ENCODE measurements around the gene TMEM259. TPM values are rescaled to one million over a fixed set of nuclear protein-coding genes. Genes with fewer than 3 reads are reported as not detected.

TMEM259 gene
- total and polyA plus RNA-seq, 9 of the 15 experiments (the other 6 are each of a cell fraction or from before 2014, with no cell fraction given) = 0.52 to 231 (median 63.6) TPM

- TF ChIP-seq IRF1 (CRISPR knock-in tag; IDR thresholded peaks at IDR 0.05; ENCODE audit: borderline replicate concordance) (no peak), ZNF766 (CRISPR knock-in tag; conservative IDR thresholded peaks at IDR 0.05) (no peak), DLX4 (CRISPR knock-in tag; IDR thresholded peaks at IDR 0.05) (no peak), ZNF785 (CRISPR knock-in tag; IDR thresholded peaks at IDR 0.05) (no peak), ZNF217 (CRISPR knock-in tag; IDR thresholded peaks at IDR 0.05) (no peak), DDX20 (tag; IDR thresholded peaks at IDR 0.05; ENCODE audit: low read depth) (no peak), ZNF644 (tag; IDR thresholded peaks at IDR 0.05; ENCODE audit: low read depth) (no peak), HNRNPK (IDR thresholded peaks at IDR 0.05; ENCODE audit: low read depth, low read length, poor library complexity, severe bottlenecking) (no peak), ZNF408 (CRISPR knock-in tag; IDR thresholded peaks at IDR 0.05; ENCODE audit: low read depth) (no peak), PHTF2 (CRISPR knock-in tag; IDR thresholded peaks at IDR 0.05) (no peak), TSHZ1 (CRISPR knock-in tag; IDR thresholded peaks at IDR 0.05) (no peak), HOXB6 (CRISPR knock-in tag; IDR thresholded peaks at IDR 0.05; ENCODE audit: borderline replicate concordance) (no peak), CHCHD3 (CRISPR knock-in tag; IDR thresholded peaks at IDR 0.05) (no peak), PBX2 (CRISPR knock-in tag; IDR thresholded peaks at IDR 0.05; ENCODE audit: low read depth) (peak; percentile 100), PBX2 (tag; conservative IDR thresholded peaks at IDR 0.05; ENCODE audit: low read depth) (peak; percentile 98), THRA (IDR thresholded peaks at IDR 0.05) (no peak), ZNF707 (CRISPR knock-in tag; conservative IDR thresholded peaks at IDR 0.05) (no peak), ZNF253 (CRISPR knock-in tag; conservative IDR thresholded peaks at IDR 0.05) (no peak), SP2 (IDR thresholded peaks at IDR 0.05; ENCODE audit: extremely low read depth, low read depth, low read length, poor library complexity, severe bottlenecking) (peak; percentile 90)
Observed at GRCh38 chr19:1039646-1040475, 18.9 kb upstream of the TMEM259 start, which contains the start of gene ABCA7 (continued).
